Stimulated activated CD8-positive, alpha-beta memory T cell treated with anti-CD3 and anti-CD28 coated beads, Interleukin-15, amount 100 ng/mL, for 1 hour (primary cell): ENCODE measurements around the gene PUS1.
"Not testable (repeated sequence)": the region's sequence is repeated elsewhere in the genome, so short reads cannot be mapped to it uniquely, and the experiment has no call there.

Source experiments
- DNase-seq: peaks from one replicate; pipeline ENCODE4 v3.0.0-alpha.2; 2020; ENCODE audit warnings: low read depth

Gene PUS1

DNA sequence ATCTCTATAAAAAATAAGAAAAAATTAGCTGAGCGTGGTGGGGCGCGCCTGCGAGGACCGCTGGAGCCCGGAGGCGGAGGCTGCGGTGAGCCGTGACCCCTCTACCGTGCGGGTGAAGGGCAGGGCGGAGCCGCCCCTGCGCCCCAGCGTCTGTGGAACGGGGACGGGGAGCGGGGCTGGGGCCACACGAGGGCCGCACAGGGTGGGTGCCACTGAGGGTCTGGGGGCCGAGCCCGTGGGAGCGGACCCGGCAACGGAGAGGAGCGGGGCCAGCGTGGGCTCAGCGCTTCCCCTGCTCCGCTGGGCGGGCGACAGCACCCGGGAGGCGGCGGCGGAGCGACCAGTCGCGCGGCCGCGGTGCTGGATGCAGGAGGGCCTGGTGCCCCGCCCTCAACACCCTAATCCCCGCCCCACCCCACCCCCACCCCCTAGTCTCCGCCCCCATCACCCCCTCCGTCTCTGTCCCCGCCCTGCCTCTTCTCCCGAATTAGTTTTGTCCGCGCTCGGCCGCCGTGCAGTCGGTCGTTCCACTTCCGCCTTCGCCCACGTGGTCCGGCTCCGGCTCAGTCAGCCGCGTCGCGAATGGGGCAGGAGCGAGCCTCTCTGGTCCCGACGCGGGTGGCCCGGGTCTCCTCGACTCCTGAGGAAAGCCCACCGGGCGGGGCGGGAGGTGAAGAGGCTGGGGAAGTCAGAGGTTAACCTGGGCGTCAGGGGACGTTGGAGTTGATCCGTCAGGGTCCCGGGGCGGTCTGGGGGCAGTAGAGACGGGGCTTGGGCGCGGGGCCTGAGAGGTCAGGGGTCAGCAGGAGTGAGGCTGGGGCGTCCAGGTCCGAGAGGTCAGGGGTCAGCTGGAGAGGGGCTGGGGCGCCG, at the start of gene PUS1:
PUS1 (plus strand) TSS at position 566 of the 870 bp plus-strand sequence. CDS start 447 bp downstream, outside the sequence.
- DNase-seq = peak; percentile 82

DNA sequence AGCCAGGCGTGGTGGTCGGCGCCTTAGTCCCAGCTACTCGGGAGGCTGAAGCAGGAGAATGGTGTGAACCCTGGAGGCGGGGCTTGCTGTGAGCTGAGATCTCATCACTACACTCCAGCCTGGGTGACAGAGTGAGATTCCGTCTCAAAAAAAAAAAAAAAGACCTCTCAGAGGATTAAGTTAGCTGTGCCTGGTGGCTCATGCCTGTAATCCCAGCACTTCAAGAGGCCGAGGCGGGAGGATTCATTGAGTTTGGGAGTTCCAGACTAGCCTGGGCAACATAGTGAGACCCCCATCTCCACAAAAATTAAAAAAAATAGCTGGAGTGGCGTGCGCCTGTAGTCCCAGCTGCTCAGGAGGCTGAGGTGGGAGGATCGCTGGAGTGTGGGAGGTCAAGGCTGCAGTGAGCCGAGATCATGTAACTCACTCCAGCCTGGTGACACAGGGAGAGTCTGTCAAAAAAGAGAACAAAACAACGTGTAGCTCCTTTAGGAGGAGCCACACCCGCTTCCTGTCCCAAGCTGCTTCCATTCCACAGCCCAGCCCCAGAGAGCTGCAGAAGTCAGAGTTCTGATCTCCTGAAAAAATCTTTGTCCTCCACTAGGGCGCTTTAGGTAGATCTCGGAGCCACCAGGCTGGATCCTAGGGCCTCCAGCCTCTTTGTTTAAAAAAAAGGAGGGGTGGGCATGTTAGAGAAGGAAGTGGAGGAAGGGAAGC, 46.1 kb upstream of the PUS1 start:
- no peak for DNase-seq

DNA sequence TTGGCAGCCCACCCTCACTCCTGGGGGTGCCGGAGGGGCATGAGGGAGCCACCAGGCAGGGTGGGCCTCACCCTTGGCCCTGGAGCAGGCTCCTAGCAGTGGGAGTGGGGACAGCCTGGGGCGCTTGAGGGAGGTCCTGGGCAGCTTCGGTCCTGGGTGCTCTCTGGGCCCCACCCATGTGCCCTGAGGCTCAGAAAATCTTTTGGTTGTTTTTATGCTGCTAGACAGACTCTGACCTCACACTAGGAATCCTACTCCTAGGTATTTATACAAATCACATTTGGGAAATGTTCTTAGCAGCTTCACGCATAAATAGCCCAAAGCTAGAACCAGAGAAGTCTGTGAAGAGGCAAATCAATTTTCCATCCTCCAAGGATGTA, 45.6 kb upstream of the PUS1 start:
- no peak for DNase-seq

DNA sequence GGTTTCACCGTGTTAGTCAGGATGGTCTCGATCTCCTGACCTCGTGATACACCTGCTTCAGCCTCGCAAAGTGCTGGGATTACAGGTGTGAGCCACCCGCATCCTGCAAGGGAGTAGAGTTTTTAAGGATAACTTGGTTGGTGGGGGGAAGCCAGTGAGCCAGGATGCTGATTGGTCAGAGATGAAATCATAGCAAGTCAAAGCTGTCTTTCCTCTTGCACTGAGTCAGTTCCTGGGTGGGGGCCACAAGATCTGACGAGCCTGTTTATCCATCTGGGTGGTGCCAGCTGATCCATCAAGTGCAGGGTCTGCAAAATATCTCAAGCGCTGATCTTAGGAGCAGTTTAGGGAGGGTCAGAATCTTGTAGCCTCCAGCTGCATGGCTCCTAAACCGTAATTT, 44.0 kb upstream of the PUS1 start:
- not testable (repeated sequence) for DNase-seq

DNA sequence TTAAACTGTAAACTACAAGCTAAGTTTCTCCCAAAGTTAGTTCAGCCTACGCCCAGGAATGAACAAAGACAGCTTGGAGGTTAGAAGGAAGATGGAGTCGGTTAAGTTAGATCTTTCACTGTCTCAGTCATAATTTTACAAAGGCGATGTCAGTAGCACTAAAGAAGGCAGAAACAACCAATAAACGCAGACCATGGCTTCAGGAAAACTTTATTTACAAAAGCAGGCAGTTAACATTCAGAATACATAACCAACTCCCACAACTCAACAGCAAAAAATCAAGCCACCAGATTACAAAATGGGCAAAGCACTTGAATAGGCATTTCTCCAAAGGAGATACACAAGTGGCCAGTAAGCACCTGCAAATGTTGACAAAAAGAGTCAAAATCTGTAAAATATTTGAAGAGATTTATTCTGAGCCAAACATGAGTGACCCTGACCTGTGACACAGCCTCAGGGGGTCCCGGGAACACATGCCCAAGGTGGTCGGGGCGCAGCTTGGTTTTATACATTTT, 43.5 kb upstream of the PUS1 start:
- no peak for DNase-seq

DNA sequence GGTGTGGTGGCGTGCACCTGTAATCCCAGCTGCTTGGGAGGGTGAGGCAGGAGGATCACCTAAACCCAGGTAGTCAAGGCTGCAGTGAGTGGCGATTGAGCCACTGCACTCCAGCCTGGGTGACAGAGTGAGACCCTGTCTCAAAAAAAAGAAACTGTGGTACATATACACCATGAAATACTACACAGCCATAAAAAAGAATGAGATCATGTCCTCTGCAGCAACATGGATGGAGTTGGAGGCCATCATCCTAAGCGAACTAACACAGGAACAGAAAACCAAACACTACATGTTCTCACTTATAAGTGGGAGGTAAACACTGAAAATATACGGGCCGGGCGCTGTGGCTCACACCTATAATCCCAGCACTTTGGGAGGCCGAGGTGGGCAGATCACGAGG, 37.4 kb upstream of the PUS1 start:
- DNase-seq = not testable (repeated sequence)

DNA sequence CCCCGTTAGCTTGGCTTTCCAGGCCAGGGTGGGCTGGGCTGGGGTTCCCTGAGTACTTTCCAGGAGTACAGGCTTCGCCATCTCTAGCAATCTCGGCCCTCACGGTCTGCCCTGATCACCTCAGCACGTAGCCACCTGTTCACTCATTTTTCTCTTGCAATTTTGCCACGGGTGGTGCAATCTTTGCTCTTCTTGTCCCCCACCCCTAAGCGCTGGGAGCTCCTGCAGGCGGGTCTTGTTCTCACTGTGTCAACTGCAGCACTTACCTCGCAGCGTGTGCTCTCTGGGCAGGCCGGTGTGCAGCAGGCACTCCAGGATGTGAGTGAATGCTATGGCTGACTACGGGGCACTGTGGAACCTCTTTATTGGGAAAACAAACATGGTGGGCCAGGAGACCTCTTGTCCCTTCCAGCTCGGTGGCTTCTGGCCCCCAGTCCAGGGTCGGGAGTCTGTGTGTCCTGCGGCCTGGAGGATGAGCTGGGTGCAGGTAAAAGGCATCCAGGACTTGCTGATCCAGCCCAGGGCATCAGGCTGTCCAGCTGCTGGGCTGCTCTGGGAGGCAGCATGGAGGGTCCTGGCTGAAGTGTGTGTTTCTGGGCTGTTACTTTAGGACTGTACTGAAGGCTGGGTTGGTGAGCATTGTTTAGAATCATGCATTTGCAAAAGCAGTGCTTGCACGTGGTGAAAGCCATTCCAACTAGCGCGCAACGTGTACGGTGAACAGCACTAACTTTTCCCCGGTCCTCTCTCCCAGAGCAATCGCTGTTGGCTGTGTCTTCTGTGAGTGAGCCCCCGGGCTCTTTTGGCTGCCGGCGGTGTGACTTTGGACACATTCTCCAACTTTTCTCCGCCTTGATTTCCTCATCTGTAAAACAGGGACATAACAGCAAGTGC, 36.1 kb upstream of the PUS1 start:
- no peak for DNase-seq

DNA sequence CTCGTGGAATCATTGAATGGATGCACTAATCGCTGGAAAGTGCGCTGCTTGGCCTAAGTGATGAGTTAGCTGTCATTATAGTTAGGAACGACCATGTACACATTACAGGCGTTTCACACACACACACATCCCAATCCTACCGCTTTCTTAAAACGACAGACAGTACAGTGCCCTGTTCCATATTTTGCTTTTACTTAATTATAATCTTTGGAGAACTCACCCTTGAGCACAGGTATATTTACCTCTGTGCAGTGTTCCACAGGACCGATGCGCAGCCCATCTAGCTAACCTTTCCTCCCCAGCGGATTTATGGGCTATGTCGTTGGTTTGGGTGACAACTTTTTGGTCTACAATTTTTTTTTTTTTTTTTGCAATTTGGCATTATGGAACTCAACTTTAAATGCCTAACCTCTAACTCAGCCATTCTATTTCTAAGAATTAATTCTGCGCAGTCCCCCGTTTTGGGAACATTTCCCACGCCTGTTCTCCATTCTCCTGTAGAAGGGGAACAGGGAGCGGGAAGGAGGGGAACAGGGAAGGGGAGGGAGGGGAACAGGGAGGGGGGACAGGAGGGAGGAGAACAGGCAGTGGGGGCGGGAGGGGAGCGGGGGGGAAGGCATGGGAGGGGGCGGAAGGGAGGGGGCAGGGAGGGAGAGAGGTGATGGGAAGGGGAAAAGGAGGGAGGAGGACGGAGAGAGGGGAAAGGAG, 35.3 kb upstream of the PUS1 start:
- DNase-seq = no peak

DNA sequence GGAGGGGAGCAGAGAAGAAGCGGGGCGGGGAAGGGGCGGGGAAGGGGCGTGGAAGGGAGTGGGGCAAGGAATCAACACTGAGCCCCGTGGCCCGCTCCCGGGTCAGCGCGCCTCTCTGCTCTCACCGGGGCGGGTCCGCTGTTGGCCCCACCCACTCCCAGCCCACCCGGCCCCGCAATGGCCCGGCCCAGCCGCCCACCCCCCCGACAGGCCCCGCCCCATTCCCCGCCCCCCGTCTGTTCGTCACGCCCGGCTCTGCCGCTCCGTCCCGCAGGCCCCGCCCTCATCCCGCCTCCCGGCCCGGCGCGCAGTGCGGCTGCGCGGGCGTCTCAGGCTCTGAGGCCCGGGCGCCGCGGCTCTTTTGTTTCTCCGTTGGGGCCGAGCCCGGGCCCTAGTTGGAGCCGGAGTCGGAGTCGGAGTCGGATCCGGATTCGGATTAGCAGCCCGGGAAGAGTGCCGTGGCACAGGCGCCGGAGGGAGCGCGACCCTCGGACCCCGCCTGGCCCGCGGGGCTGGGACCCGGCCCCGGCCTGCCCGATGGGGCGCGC, 34.7 kb upstream of the PUS1 start, which contains the start of gene ULK1:
ULK1 (plus strand) TSS at position 310 of the 548 bp plus-strand sequence. CDS start 380 bp downstream, outside the sequence.
- DNase-seq = peak; percentile 82

DNA sequence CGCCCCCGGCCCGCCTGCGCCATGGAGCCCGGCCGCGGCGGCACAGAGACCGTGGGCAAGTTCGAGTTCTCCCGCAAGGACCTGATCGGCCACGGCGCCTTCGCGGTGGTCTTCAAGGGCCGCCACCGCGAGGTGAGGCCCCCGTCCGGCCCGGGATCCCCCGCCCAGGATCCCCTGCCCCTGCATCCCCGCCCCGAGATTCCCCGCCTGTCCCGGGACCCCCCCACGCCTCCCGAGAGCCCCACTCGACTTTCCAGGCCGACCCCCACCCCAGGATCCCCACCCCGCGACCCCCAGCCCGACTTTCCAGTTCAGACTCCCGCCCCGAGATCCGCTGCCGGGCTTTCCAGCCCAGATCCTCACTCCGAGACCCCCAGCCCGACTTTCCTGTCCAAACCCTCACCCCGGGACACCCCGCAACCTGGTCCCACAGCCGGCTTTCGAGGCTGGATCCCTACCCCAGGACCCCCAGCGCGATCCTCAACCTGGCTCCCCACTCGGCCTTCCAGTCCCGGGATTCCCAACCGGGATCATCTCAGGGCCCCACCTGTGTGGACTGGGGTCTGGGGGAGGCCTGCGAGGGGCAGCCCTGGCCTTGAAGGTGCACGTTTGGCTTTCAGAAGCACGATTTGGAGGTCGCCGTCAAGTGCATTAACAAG, 34.0 kb upstream of the PUS1 start:
- DNase-seq = no peak

DNA sequence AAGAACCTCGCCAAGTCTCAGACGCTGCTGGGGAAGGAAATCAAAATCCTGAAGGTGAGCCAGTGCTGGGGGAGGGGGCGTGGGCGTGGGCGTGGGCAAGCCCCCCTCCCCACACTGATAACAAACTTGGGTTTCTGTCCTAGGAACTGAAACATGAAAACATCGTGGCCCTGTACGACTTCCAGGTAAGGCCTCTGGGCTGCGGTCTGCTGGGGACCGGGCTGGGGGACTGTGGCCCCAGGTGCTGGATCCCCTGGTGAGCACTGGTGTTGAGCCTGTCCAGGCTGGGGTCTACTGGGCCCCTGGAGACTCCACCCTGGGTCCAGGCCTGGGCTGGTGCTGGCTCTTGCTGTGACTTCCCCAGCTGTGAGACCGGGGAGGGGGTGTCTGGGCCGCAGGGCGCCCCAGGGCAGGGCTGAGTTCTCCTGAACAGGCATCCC, 33.4 kb upstream of the PUS1 start:
- no peak for DNase-seq

DNA sequence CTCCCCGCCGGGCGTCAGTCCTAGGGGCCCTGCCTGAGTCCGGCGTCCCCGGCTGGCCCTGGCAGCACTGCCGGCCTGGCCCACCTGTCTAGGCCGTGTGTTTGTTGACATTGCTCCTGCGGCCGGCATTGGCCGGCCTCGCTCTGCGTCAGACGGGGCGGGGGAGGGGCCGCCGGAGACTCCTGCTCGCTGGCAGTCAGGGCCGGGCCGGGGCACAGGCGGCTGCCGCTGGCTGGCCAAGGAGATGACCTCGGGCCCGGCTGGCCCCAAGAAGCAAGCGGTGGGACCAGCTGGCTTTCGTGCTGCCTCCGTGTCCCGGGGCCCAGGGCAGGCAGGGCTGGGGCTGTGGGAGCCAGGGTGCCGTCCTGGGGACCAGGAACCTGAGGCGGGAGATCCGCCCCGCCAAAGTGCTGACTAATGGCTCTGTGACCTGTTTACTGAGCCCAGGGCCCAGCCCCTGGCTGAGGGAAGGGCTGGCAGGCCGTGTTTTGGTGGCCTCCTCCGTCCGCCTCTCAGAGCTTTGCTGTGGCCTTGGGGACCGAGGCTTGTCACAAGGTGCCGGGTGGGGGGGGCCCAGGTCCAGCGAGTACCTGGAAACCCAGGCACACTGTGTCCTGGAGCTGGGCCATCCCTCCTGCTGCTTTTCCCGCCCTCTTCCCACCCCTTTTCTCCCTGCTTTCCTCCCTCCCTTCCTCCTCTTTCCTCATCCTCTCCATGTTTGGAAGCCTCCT, 32.8 kb upstream of the PUS1 start:
- DNase-seq = peak; percentile 15

DNA sequence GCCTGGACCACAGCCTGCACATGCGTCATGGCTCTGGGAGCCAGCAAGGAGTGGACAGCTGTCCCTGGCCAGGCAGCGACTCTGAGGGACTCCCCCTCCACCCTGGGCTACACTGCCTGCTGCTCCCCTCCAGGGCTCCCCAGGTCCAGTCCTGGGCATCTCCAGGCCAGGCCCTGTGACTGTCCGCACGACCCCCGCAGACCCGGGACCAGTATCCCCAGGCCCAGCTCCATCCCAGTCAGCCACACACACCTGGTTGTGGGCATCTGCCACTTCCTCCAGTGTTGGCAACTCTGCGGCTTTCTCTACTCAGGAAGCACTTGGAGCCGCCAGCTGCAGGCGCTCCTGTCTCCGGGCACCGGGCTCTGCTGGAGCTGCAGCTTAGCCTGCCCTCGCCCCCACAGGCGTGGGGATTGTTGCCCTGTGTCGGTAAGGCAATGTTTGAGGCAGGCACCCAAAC, 32.2 kb upstream of the PUS1 start:
- no peak for DNase-seq

DNA sequence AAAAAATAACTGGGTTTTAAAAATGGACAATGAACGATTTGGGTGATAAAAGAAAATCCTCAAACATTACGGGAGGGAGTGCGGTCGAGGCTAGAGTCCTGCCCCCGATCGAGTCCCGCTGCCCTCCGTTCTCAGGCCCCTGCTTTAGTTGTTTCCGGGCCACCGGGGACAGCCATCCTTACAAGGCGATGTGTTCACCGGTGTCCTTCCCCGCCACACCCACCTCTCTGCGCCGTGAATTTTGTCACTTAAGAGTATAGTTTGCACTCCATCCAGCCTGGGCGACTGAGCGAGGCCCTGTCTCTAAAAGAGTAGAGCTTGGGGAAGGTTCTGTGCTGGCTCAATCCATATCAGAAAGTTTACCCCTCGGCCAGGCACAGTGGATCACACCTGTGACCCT, 31.8 kb upstream of the PUS1 start:
- no peak for DNase-seq

DNA sequence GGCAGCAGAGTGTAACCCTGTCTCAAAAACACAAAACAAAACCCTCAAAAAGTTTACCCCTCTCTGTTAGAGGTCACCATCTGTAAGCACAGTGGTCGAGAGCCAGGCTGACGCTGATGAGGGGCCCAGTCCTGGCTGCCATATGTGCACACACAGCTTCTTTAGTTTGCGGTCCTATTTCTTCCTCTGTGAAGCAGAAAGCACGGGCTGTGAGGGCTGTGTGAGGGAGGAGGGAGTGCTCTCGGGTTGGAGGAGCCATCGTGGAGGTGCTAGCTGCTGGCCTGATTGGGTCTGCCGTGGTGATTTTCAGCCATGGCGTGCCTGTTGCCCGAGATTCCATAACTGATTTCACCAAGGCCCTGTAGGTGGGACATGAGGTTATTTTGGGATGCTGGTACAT, 31.2 kb upstream of the PUS1 start:
- DNase-seq = no peak

DNA sequence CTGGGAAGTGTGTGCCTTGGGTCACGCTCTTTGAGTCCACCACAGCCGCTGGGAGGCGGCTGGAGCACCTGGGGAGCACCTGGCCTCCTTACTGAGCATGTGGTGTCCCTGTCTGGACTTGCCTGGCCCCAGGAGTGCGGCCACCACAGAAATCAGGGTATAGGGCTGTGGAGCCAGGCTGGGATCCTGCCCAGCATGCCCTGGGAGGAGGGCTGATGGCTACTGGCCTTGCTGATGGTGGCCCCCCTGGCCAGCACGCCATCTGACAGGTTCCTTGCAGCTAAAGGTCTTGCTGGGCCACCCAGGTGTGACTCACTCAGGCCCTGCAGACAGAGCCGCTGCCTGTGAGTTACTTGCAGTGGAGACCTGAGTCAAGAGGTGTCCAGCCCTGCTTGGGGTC, 28.7 kb upstream of the PUS1 start:
- DNase-seq = no peak

DNA sequence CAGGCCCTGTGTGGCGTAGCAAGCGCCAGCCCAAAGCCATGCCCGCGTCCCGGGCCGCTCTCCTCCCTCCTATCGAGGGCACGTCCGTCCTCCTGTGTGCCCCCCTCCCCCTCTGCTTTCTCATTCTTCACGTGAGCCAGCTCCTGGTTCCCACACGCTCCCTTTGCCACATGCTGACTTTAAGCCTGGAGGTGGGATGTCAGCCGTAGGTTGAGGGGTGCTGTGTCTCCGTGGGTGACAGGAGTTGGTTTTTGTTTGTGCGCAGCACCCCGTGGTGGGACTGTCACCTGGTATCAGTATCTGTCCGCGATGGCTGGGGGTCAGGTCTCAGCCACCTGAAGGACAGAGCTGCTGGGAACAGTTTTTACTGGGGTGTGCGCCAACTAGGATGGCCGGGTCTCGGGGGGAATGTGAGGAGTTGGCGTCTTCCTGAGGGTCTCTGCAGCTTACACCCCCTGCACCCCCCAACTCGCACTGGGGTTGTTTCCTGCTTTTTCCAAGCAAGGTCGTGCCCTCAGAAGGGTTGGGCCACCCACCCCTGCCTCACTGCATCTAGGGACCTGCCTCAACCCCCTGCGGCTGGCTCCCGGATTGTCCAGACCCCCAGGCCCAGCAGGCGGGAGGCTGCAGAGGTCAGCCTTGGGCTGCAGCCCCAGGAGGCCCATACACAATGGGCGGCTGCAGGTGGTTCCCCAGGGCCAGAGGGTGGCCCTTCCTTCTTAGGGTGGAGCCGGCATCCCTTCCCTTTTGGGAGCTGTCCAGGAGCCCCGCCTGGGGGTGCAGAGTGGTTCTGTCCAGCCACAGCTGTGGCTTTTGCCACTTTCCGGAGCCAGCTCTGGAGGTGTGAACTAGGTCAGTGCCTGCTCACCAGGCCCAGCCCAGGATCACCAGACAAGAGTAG, 27.4 kb upstream of the PUS1 start:
- no peak for DNase-seq
